ENCODE data around the gene ULK3.

ULK3 gene

GRCh38 chr15:74844319-74845207, 1.6 kb upstream of the ULK3 start:
- Histone ChIP-seq H3K9me3 (ENCODE audit: insufficient read depth, low read length, severe bottlenecking) (no peaks in the 10 kb centered on the region), H3K27me3 (ENCODE audit: insufficient read depth, low read length, poor library complexity) (no peaks in the 10 kb centered on the region), H3K4me1 (ENCODE audit: insufficient read depth, low read length) (peaks cover 36% of the 10 kb centered on the region), H3K79me2 (ENCODE audit: insufficient read depth, low read length) (peaks cover 15% of the 10 kb centered on the region), H3K9ac (ENCODE audit: low read depth, low read length) (peak overlapping the region; percentile 91), H2AFZ (ENCODE audit: low read depth, low read length) (no peak overlapping the region), H3K36me3 (ENCODE audit: insufficient read depth, low read length) (peaks cover 52% of the 10 kb centered on the region), H4K20me1 (ENCODE audit: insufficient read depth, low read length) (peaks cover 3% of the 10 kb centered on the region; the same call in 1 of the 2 replicates), H3K4me2 (ENCODE audit: insufficient read depth, low read length) (peak overlapping the region; percentile 69; the same call in 1 of the 2 replicates), H3K4me3 (ENCODE audit: low read depth in 1 of 2, low read length in 2 of 2) (no peak overlapping the region), H3K27ac (ENCODE audit: low read length) (peak overlapping the region; percentile 86; the same call in 1 of the 2 replicates)
- no peak for ATAC-seq (ENCODE audit: insufficient read depth, low read depth)
- TF ChIP-seq CTCF (IDR thresholded peaks at IDR 0.05; ENCODE audit: borderline replicate concordance, extremely low read depth, low read length, poor library complexity, severe bottlenecking) (no peak), EZH2 (IDR thresholded peaks at IDR 0.05; ENCODE audit: borderline replicate concordance, low read depth, low read length, severe bottlenecking) (no peak)
- DNase-seq = no peak

DNA sequence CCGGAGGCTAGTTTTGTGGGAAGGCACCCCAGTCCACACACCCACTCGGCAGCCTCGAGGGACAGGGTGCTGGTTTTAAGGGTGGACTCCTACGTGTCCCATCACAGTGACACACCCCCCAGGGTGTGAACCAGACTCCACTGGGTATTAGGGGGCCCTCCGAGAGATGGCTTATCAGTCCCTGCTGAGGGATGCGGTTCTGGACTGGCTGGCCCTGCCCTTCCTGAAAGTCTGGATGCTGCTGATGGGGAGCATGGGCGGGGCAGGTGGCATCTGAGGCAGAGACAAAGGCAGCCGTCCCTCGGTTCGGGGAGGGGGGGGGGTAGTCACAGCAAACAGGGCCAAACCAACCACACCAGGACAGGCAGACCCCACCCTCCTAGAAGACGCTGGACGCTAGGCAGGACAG, 939 bp upstream of the ULK3 start:
- DNase-seq (no peak), ATAC-seq (ENCODE audit: insufficient read depth, low read depth) (no peak)
- H3K27me3 ChIP-seq (ENCODE audit: insufficient read depth, low read length, poor library complexity) = no peaks in the 10 kb centered on the region
- peaks cover 3% of the 10 kb centered on the region; the same call in 1 of the 2 replicates for H4K20me1 ChIP-seq (ENCODE audit: insufficient read depth, low read length)
- peak overlapping the region; percentile 23 to 69; a peak in 3 of 4 replicates for H3K4me3 ChIP-seq (ENCODE audit: low read depth in 1 of 2, low read length in 2 of 2)
- H3K27ac ChIP-seq (ENCODE audit: low read length) = peak overlapping the region; percentile 86
- H3K4me1 ChIP-seq (ENCODE audit: insufficient read depth, low read length) = peaks cover 36% of the 10 kb centered on the region
- H3K4me2 ChIP-seq (ENCODE audit: insufficient read depth, low read length) = peak overlapping the region; percentile 69
- H3K79me2 ChIP-seq (ENCODE audit: insufficient read depth, low read length) = peaks cover 15% of the 10 kb centered on the region
- peak overlapping the region; percentile 91 for H3K9ac ChIP-seq (ENCODE audit: low read depth, low read length)
- TF ChIP-seq EZH2 (IDR thresholded peaks at IDR 0.05; ENCODE audit: borderline replicate concordance, low read depth, low read length, severe bottlenecking) = no peak
- TF ChIP-seq CTCF (IDR thresholded peaks at IDR 0.05; ENCODE audit: borderline replicate concordance, extremely low read depth, low read length, poor library complexity, severe bottlenecking) = no peak
- H2AFZ ChIP-seq (ENCODE audit: low read depth, low read length) = peak overlapping the region; percentile 78; the same call in 1 of the 2 replicates
- no peaks in the 10 kb centered on the region for H3K9me3 ChIP-seq (ENCODE audit: insufficient read depth, low read length, severe bottlenecking)
- peaks cover 59% of the 10 kb centered on the region for H3K36me3 ChIP-seq (ENCODE audit: insufficient read depth, low read length)

GRCh38 chr15:74843445-74843828, 481 bp upstream of the ULK3 start:
- TF ChIP-seq EZH2 (IDR thresholded peaks at IDR 0.05; ENCODE audit: borderline replicate concordance, low read depth, low read length, severe bottlenecking) = no peak
- no peak for TF ChIP-seq CTCF (IDR thresholded peaks at IDR 0.05; ENCODE audit: borderline replicate concordance, extremely low read depth, low read length, poor library complexity, severe bottlenecking)
- Histone ChIP-seq H3K27me3 (ENCODE audit: insufficient read depth, low read length, poor library complexity) (no peaks in the 10 kb centered on the region), H3K4me2 (ENCODE audit: insufficient read depth, low read length) (peak overlapping the region; percentile 69), H3K36me3 (ENCODE audit: insufficient read depth, low read length) (peaks cover 58% of the 10 kb centered on the region), H3K9ac (ENCODE audit: low read depth, low read length) (peak overlapping the region; percentile 91), H3K27ac (ENCODE audit: low read length) (peak overlapping the region; percentile 86), H4K20me1 (ENCODE audit: insufficient read depth, low read length) (peaks cover 3% of the 10 kb centered on the region; the same call in 1 of the 2 replicates), H3K9me3 (ENCODE audit: insufficient read depth, low read length, severe bottlenecking) (no peaks in the 10 kb centered on the region), H3K4me3 (ENCODE audit: low read depth in 1 of 2, low read length in 2 of 2) (peak overlapping the region; percentile 23 to 69; a peak in 3 of 4 replicates), H2AFZ (ENCODE audit: low read depth, low read length) (peak overlapping the region; percentile 78), H3K4me1 (ENCODE audit: insufficient read depth, low read length) (peaks cover 36% of the 10 kb centered on the region), H3K79me2 (ENCODE audit: insufficient read depth, low read length) (peaks cover 15% of the 10 kb centered on the region)
- no peak for DNase-seq
- no peak for ATAC-seq (ENCODE audit: insufficient read depth, low read depth)
